BLaER1 treated with 17β-estradiol and CSF1 and Interleukin-3, amounts not matched to agents 10 nM and 100 nM (cell line): ENCODE measurements around the gene CCDC182.

Experiments used
- H3K27ac ChIP-seq, 11 experiments: shearing (Covaris generic); formaldehyde crosslinking; 2 replicates each; pipeline ENCODE4 v1.8.1; 2022
- H3K27me3 ChIP-seq, 11 experiments: shearing (Covaris generic); formaldehyde crosslinking; 2 replicates each; pipeline ENCODE4 v1.8.1; 2022
- H3K36me3 ChIP-seq, 11 experiments: shearing (Covaris generic); formaldehyde crosslinking; 2 replicates each; pipeline ENCODE4 v1.8.1; 2022
- H3K4me1 ChIP-seq, 10 experiments: shearing (Covaris generic); formaldehyde crosslinking; 2 replicates each; pipeline ENCODE4 v1.8.1; 2022
- H3K4me2 ChIP-seq, 11 experiments: shearing (Covaris generic); formaldehyde crosslinking; 2 replicates each; pipeline ENCODE4 v1.8.1; 2022
- H3K4me3 ChIP-seq, 10 experiments: shearing (Covaris generic); formaldehyde crosslinking; 2 replicates each; pipeline ENCODE4 v1.8.1; 2022
- H3K9ac ChIP-seq, 11 experiments: shearing (Covaris generic); formaldehyde crosslinking; 2 replicates each; pipeline ENCODE4 v1.8.1; 2022
- H3K9me3 ChIP-seq, 11 experiments: shearing (Covaris generic); formaldehyde crosslinking; replicated peaks in 1 of 11; 2 replicates each; pipeline ENCODE4 v1.8.1; 2022
- H4K20me1 ChIP-seq, 11 experiments: shearing (Covaris generic); formaldehyde crosslinking; 2 replicates each; pipeline ENCODE4 v1.8.1; 2022
- Cebpa-rat ChIP-seq, 11 experiments: shearing (Covaris generic); IDR thresholded peaks; 2 replicates each; pipeline ENCODE4 v1.8.1; 2022

CCDC182 gene

GRCh38 chr17:57721967-57722703 lies 23.0 kb downstream of the CCDC182 start:
- Histone ChIP-seq H3K9me3 (peaks cover 0 to 1% (median 0%) of the 10 kb centered on the region in 11 experiments; a peak in 4 of 22 replicates), H3K9ac (peak overlapping the region in 7 of 11 experiments; percentile 63 to 87 (median 79); a peak in 13 of 22 replicates), H3K4me2 (peak overlapping the region in 10 of 11 experiments; percentile 83 to 98 (median 94); a peak in 20 of 22 replicates), H3K36me3 (no peaks in the 10 kb centered on the region), H3K27ac (peak overlapping the region in 7 of 11 experiments; percentile 78 to 97 (median 95); a peak in 14 of 22 replicates), H3K4me1 (peaks cover 43 to 86% (median 79%) of the 10 kb centered on the region in 10 experiments), H3K4me3 (peak overlapping the region in 2 of 10 experiments; percentile 37 to 61; a peak in 4 of 20 replicates), H4K20me1 (0 out of 22 replicates have a peak, but pooled peaks cover 0 to 10% (median 0%) of the 10 kb centered on the region in 11 experiments), H3K27me3 (peaks cover 0 to 30% (median 0%) of the 10 kb centered on the region in 11 experiments; a peak in 4 of 22 replicates)
- TF ChIP-seq Cebpa-rat (IDR thresholded peaks at IDR 0.05): no peak

GRCh38 chr17:57720386-57721035 lies 24.6 kb downstream of the CCDC182 start:
- Histone ChIP-seq H3K4me3 (no peak overlapping the region), H3K9ac (peak overlapping the region in 1 of 11 experiments; percentile 52; a peak in 2 of 22 replicates), H3K27ac (peak overlapping the region in 5 of 11 experiments; percentile 34 to 97 (median 96); a peak in 8 of 22 replicates), H3K36me3 (no peaks in the 10 kb centered on the region), H3K27me3 (peaks cover 0 to 16% (median 0%) of the 10 kb centered on the region in 11 experiments; a peak in 4 of 22 replicates), H4K20me1 (0 out of 22 replicates have a peak, but pooled peaks cover 0 to 10% (median 0%) of the 10 kb centered on the region in 11 experiments), H3K4me1 (peaks cover 28 to 74% (median 69%) of the 10 kb centered on the region in 10 experiments), H3K9me3 (peaks cover 0 to 9% (median 0%) of the 10 kb centered on the region in 11 experiments; a peak in 4 of 22 replicates), H3K4me2 (peak overlapping the region in 8 of 11 experiments; percentile 37 to 97 (median 94); a peak in 16 of 22 replicates)
- no peak for TF ChIP-seq Cebpa-rat (IDR thresholded peaks at IDR 0.05)

- Histone ChIP-seq H4K20me1 (0 out of 22 replicates have a peak, but pooled peaks cover 0 to 6% (median 0%) of the 10 kb centered on the region in 11 experiments), H3K9ac (peak overlapping the region in 1 of 11 experiments; percentile 28; a peak in 2 of 22 replicates), H3K4me2 (peak overlapping the region in 8 of 11 experiments; percentile 0 to 64 (median 22); a peak in 12 of 22 replicates), H3K36me3 (no peaks in the 10 kb centered on the region), H3K27ac (peak overlapping the region in 2 of 11 experiments; percentile 12 to 41; a peak in 1 of 22 replicates), H3K4me3 (no peak overlapping the region), H3K4me1 (peaks cover 15 to 65% (median 58%) of the 10 kb centered on the region in 10 experiments), H3K9me3 (peaks cover 0 to 9% (median 0%) of the 10 kb centered on the region in 11 experiments; a peak in 4 of 22 replicates), H3K27me3 (peaks cover 0 to 15% (median 0%) of the 10 kb centered on the region in 11 experiments; a peak in 1 of 22 replicates)
- TF ChIP-seq Cebpa-rat (IDR thresholded peaks at IDR 0.05): no peak
Observed at GRCh38 chr17:57718878-57719277, 26.2 kb downstream of the CCDC182 start.

GRCh38 chr17:57715981-57716380 lies 29.1 kb downstream of the CCDC182 start:
- Histone ChIP-seq H3K4me2 (peak overlapping the region in 9 of 11 experiments; percentile 2 to 54 (median 29); a peak in 6 of 22 replicates), H3K36me3 (no peaks in the 10 kb centered on the region), H3K4me3 (no peak overlapping the region), H3K9me3 (peaks cover 0 to 12% (median 4%) of the 10 kb centered on the region in 11 experiments; a peak in 8 of 22 replicates), H3K4me1 (peaks cover 0 to 36% (median 29%) of the 10 kb centered on the region in 10 experiments; a peak in 18 of 20 replicates), H4K20me1 (no peaks in the 10 kb centered on the region), H3K9ac (no peak overlapping the region), H3K27ac (no peak overlapping the region), H3K27me3 (no peaks in the 10 kb centered on the region)
- no peak for TF ChIP-seq Cebpa-rat (IDR thresholded peaks at IDR 0.05)

- Histone ChIP-seq H3K36me3 (no peaks in the 10 kb centered on the region; a peak in 1 of 22 replicates), H3K4me1 (peaks cover 0 to 27% (median 18%) of the 10 kb centered on the region in 10 experiments; a peak in 18 of 20 replicates), H4K20me1 (no peaks in the 10 kb centered on the region), H3K27ac (0 out of 22 replicates have a peak overlapping the region, but pooled peaks of 1 of the 11 experiments have one; percentile 27), H3K4me3 (no peak overlapping the region), H3K27me3 (no peaks in the 10 kb centered on the region), H3K4me2 (peak overlapping the region in 2 of 11 experiments; percentile 4 to 29; a peak in 1 of 22 replicates), H3K9me3 (peaks cover 8 to 20% (median 13%) of the 10 kb centered on the region in 11 experiments; a peak in 21 of 22 replicates), H3K9ac (no peak overlapping the region)
- TF ChIP-seq Cebpa-rat (IDR thresholded peaks at IDR 0.05): no peak
Observed at GRCh38 chr17:57714665-57715180, 30.4 kb downstream of the CCDC182 start.

- peaks cover 10 to 27% (median 19%) of the 10 kb centered on the region in 11 experiments; a peak in 21 of 22 replicates for H3K9me3 ChIP-seq
- H3K27me3 ChIP-seq: no peaks in the 10 kb centered on the region
- H3K36me3 ChIP-seq: no peaks in the 10 kb centered on the region; a peak in 1 of 22 replicates
- no peak overlapping the region for H3K4me3 ChIP-seq
- H3K9ac ChIP-seq: no peak overlapping the region
- no peak overlapping the region for H3K4me2 ChIP-seq
- H4K20me1 ChIP-seq: no peaks in the 10 kb centered on the region
- TF ChIP-seq Cebpa-rat (IDR thresholded peaks at IDR 0.05): no peak
- peaks cover 6 to 30% (median 19%) of the 10 kb centered on the region in 10 experiments for H3K4me1 ChIP-seq
- no peak overlapping the region for H3K27ac ChIP-seq
Observed at GRCh38 chr17:57713140-57713539, 32.0 kb downstream of the CCDC182 start.

GRCh38 chr17:57708410-57708809 lies 36.7 kb downstream of the CCDC182 start:
- Histone ChIP-seq H4K20me1 (no peaks in the 10 kb centered on the region), H3K9me3 (peaks cover 9 to 20% (median 16%) of the 10 kb centered on the region in 11 experiments; a peak in 21 of 22 replicates), H3K4me2 (peak overlapping the region; percentile 49 to 97 (median 89)), H3K9ac (peak overlapping the region in 8 of 11 experiments; percentile 2 to 75 (median 56); a peak in 13 of 22 replicates), H3K27me3 (no peaks in the 10 kb centered on the region), H3K4me1 (peaks cover 24 to 48% (median 37%) of the 10 kb centered on the region in 10 experiments), H3K27ac (peak overlapping the region in 8 of 11 experiments; percentile 2 to 83 (median 64); a peak in 13 of 22 replicates), H3K36me3 (peaks cover 0 to 3% (median 0%) of the 10 kb centered on the region in 11 experiments; a peak in 2 of 22 replicates), H3K4me3 (peak overlapping the region in 6 of 10 experiments; percentile 26 to 50 (median 34); a peak in 8 of 20 replicates)
- TF ChIP-seq Cebpa-rat (IDR thresholded peaks at IDR 0.05): peak in 2 of 11 experiments; percentile 43 to 89; a peak in 2 of 22 replicates
